Epithelial cell of prostate (primary cell): ENCODE data around the gene CPT1A.

Experiments
- DNase-seq: peaks from one replicate; pipeline ENCODE4 v3.0.0-alpha.2; 2011; ENCODE audit warnings: low read depth, low spot score
- H3K27ac ChIP-seq: fragments of 450-650 bp; 2 replicates; pipeline ENCODE4 v1.5.1; 2017; ENCODE audit warnings: mild to moderate bottlenecking

CPT1A gene

GRCh38 chr11:68855205-68855981 lies 13.7 kb upstream of the CPT1A start:
- H3K27ac ChIP-seq = no peak overlapping the region
- DNase-seq = no peak

GRCh38 chr11:68854273-68854958 lies 12.7 kb upstream of the CPT1A start:
- no peak overlapping the region for H3K27ac ChIP-seq
- DNase-seq = no peak

- no peak for DNase-seq
- H3K27ac ChIP-seq = no peak overlapping the region
These were observed 10.9 kb upstream of the CPT1A start for GRCh38 chr11:68852628-68853027.

GRCh38 chr11:68848429-68848828 lies 6.7 kb upstream of the CPT1A start:
- DNase-seq = no peak
- H3K27ac ChIP-seq = no peak overlapping the region

GRCh38 chr11:68847395-68847794 lies 5.7 kb upstream of the CPT1A start:
- no peak overlapping the region for H3K27ac ChIP-seq
- no peak for DNase-seq

GRCh38 chr11:68845351-68846002 lies 3.8 kb upstream of the CPT1A start:
- no peak for DNase-seq
- H3K27ac ChIP-seq = no peak overlapping the region

- no peak for DNase-seq
- H3K27ac ChIP-seq = no peak overlapping the region
These were observed 3.1 kb upstream of the CPT1A start for GRCh38 chr11:68844801-68845200.

- no peak overlapping the region for H3K27ac ChIP-seq
- no peak for DNase-seq
These were observed 2.7 kb upstream of the CPT1A start for GRCh38 chr11:68844376-68844775.

GRCh38 chr11:68843703-68844312 lies 2.1 kb upstream of the CPT1A start:
- no peak overlapping the region for H3K27ac ChIP-seq
- DNase-seq = no peak

GRCh38 chr11:68843052-68843561 lies 1.4 kb upstream of the CPT1A start:
- no peak for DNase-seq
- no peak overlapping the region for H3K27ac ChIP-seq

GRCh38 chr11:68842427-68843051 lies 823 bp upstream of the CPT1A start:
- H3K27ac ChIP-seq = no peak overlapping the region
- no peak for DNase-seq

- peak overlapping the region; percentile 87 for H3K27ac ChIP-seq
- no peak for DNase-seq
These were observed 759 bp downstream of the CPT1A start for GRCh38 chr11:68840661-68841653.

- peak overlapping the region; percentile 87 for H3K27ac ChIP-seq
- no peak for DNase-seq
These were observed 1.6 kb downstream of the CPT1A start for GRCh38 chr11:68839911-68840641.

- DNase-seq = peak; percentile 51
- H3K27ac ChIP-seq = peak overlapping the region; percentile 87
These were observed 2.5 kb downstream of the CPT1A start for GRCh38 chr11:68839054-68839865.

- no peak for DNase-seq
- H3K27ac ChIP-seq = peak overlapping the region; percentile 87
These were observed 3.1 kb downstream of the CPT1A start for GRCh38 chr11:68838572-68838964.

GRCh38 chr11:68837583-68838571 lies 3.8 kb downstream of the CPT1A start:
- H3K27ac ChIP-seq = peak overlapping the region; percentile 87
- DNase-seq = no peak
